WI38 (cell line): Measurements from ENCODE around the gene TIMMDC1.
A peak's percentile ranks its signal among the peaks of the same experiment; 100 is the strongest.

Experiments
- H3K4me3 ChIP-seq: 2 replicates; pipeline ENCODE4 v1.5.1; 2011; ENCODE audit warnings: low read depth, mild to moderate bottlenecking, control low read depth, low read length
- TF ChIP-seq, protein P1 (sequence below): IDR thresholded peaks from 2 replicates; pipeline ENCODE4 v1.5.1; 2012; ENCODE audit warnings: low read depth, mild to moderate bottlenecking, control low read depth, low read length

Gene TIMMDC1

DNA sequence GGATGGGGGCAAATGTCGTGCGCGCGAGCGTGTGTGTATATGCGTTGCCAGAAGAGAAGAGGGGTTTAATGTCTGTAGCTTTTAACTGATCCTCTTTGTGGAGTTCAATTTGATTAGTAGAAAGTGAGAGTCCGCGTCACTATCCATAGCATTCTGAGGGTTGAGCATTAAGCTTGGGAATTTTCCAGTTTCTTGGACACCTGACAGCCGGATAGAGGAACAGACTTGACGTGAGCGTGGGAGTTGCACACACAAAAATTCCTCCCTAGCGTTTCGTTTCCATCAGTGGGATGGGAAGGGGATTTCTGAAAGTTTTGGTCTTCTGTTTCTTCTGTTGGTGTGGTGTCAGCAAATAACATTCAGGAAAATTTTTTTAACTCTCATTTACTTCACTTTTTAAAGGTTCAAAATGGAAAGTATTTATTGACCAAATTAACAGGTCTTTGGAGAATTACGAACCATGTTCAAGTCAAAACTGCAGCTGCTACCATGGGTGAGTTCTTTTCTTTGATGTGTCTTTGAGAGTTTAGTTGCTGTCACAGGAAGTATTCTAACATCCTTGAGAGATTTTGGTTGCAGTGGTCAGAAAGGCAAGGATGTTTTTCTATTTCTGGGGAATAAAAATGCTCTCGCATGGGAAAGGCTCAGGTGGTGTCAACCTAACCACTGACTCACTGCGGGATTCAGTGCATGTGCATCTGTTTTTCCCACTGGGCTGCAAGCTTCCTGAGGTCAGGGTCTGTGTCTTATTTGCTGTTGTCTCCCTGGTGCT, 28.7 kb upstream of the TIMMDC1 start:
- H3K4me3 ChIP-seq: peak overlapping the region; percentile 77
- TF ChIP-seq, protein P1, sequence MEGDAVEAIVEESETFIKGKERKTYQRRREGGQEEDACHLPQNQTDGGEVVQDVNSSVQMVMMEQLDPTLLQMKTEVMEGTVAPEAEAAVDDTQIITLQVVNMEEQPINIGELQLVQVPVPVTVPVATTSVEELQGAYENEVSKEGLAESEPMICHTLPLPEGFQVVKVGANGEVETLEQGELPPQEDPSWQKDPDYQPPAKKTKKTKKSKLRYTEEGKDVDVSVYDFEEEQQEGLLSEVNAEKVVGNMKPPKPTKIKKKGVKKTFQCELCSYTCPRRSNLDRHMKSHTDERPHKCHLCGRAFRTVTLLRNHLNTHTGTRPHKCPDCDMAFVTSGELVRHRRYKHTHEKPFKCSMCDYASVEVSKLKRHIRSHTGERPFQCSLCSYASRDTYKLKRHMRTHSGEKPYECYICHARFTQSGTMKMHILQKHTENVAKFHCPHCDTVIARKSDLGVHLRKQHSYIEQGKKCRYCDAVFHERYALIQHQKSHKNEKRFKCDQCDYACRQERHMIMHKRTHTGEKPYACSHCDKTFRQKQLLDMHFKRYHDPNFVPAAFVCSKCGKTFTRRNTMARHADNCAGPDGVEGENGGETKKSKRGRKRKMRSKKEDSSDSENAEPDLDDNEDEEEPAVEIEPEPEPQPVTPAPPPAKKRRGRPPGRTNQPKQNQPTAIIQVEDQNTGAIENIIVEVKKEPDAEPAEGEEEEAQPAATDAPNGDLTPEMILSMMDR: no peak

DNA sequence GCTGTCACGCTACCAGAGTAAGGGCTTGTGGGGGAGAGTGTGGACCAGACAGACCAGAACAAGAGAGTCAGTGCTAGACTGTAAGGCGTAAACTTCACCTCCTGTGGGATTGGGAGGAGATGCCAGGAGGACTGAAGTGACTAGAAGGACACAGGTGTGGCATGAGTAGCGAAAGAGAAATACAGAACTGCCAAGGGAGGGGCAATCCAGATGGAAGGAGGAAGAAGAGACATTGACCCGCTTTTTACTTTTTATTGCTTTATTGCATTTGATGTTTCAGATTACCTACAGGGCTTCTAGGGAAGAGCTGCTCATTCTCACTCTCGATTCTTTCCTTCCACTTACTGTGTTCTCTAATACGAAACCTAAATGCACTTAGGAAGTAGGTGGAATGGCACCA, 27.5 kb upstream of the TIMMDC1 start:
- H3K4me3 ChIP-seq: no peak overlapping the region
- TF ChIP-seq, protein P1: no peak

DNA sequence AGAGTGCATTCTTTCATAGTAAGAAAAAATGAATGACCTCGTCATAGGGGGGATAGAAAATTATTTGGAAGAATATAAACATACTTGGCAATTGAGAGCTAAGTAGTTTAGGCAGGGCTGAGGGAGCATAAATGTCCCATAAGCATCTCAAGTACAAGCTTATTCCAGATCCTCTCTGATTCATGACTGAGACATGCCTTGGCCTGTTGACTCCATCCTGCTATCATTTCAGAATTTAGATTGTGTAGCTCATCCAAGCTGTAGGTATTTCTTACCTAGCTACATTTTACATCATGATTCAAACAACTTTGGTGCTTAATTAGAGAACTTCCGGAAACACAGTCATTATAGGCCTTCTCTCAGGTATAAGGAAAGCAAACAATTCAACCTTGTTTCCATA, 17.3 kb upstream of the TIMMDC1 start:
- TF ChIP-seq, protein P1: no peak
- H3K4me3 ChIP-seq: no peak overlapping the region

DNA sequence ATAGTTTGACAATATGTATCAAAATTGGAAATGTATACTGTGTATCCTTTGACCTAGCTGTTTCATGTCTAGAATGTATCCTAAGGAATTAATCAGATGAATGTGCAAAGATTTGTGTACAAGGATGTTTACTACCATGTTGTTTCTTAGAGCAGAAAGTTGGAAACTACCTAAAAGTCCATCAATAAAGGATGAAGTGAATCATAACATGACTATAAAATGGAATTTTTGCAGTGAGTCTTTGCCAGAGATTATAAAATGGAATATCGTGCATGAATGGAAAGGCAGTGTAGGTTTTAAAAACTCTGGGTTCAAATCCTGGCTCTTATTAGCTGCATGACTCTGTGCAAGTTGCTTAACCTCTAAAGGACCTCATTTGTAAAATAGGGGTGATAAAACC, 15.2 kb upstream of the TIMMDC1 start:
- H3K4me3 ChIP-seq: no peak overlapping the region
- TF ChIP-seq, protein P1: no peak

DNA sequence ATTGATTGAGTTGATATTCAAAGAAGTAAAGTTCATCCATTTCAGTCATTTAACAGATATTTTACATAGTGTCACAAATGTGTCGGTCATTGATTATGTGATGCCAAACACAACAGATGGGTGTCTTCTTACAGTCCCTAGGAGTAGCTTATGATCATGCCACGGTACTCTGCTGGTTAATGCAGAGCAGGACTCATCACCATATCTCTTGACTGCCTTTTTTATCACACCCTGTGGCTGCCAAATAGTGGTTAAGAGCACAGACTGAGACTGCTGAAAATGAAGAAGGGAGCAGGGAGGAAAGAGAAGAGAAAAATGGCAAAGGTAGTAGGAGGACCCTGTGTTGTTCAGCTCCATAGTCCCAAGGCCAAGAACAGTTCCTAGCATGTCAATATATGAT, 12.8 kb upstream of the TIMMDC1 start:
- H3K4me3 ChIP-seq: no peak overlapping the region
- TF ChIP-seq, protein P1: no peak

DNA sequence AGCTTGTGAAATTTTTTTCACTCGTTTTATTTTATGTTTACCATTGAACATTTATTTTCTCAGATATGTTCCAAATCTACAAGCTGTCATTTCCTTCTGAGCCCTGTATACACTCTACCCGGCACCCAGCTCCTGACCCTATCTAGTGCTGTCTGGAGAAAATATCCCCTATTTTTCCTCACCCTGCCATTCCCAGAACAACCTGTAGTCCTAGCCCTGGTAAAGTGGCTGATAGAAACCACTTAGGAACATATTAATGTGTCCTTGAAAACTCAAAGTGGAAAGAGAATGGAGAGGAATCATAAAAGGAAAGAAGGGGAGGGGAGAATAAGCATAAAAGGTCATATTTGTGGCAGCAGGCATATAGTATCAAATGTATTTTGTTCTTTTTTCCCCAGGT, 8.2 kb upstream of the TIMMDC1 start:
- TF ChIP-seq, protein P1: no peak
- no peak overlapping the region for H3K4me3 ChIP-seq

DNA sequence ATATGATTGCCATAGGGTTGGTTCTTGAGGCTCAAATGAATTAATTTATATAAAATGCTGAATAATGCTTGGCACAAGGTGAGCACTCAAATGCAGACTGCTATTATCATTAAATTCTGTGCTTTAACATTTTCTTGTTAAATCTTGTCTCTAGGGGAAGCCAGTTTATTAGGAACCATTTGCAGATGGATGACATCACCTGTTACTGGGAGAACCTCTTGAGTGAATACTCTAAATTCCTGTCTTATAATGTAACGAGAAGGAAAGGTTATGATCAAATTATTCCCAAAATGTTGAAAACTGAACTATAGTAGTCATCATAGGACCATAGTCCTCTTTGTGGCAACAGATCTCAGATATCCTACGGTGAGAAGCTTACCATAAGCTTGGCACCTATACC, 6.2 kb upstream of the TIMMDC1 start:
- TF ChIP-seq, protein P1: no peak
- H3K4me3 ChIP-seq: no peak overlapping the region
